HG03521 (cell line): Measurements from ENCODE around the gene MAP3K19.
"Not testable (repeated sequence)": the region's sequence is repeated elsewhere in the genome, so short reads cannot be mapped to it uniquely, and the experiment has no call there.

ENCODE experiments used
- ATAC-seq: cut with Tn5 transposase; IDR thresholded peaks from one replicate; pipeline ENCODE4 v1.9.1; 2021; ENCODE audit warnings: mild to moderate bottlenecking, moderate library complexity; ENCODE audit not compliant: unreplicated experiment

MAP3K19 gene

DNA sequence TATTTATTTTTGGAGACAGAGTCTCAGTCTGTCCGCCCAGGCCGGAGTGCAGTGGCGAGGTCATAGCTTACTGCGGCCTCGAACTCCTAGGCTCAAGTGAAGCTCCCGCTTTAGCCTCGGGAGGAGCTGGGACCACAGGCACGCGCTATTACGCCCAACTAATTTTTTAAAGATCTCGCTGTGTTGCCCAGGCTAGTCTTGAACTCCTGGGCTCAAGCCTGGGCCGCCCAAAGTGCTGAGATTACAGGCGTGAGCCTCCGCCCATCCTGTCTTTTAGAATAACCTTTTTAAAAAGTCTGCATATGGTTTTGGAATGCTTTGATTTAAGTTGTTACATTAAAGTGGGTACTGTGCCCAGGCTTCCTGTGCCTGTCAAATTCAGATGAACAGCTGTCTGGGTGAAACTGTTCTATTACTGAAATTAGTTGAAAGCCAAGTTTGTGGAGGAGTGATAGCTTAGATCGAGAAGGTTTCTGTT is 5.8 kb upstream of the MAP3K19 start:
- peak; percentile 13 for ATAC-seq

DNA sequence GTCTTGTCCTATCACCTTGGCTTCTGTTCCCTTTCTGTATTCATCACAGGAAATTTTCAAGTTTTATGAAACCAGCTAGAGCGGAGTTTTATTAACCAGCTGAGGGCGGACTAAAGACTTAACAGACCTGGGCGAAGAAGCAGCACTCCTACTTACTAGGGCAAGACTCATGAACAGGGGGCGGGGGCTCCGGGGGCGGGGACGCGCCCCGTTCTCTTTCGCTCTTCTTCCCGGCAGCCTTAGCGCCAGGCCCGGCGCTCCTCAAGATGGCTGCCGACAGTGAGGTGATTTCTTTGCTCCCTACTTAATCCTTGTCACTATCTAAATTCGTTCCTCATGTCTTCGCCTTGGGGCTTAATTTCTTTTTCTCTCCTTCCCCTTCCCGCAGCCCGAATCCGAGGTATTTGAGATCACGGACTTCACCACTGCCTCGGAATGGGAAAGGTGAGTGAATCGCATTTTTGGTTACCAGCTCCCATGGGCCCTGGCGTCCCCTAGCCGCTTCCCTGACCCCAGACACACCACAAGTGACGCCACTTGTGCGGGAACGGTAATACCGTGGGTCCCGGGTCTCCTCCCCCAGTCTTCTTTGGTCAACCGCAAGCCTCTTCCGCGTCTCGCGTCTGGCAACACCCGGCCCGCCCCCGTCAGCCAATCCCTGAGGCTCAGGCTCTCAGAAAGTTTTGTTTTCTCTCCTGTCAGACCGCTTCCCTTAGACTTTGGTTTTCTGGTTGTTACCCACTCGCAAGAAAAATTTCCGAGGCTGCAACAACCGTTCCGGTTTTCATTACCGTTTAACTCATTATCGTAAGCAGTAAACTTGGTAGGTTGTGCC is 5.0 kb upstream of the MAP3K19 start, which contains the start of gene RAB3GAP1:
Gene RAB3GAP1, plus strand, starts transcription at position 251 of the 835 bp plus-strand sequence. Its CDS starts 16 bp downstream, at position 267.
- peak; percentile 81 for ATAC-seq

- no peak for ATAC-seq
Measured at GRCh38 chr2:135050684-135051083, 3.4 kb upstream of the MAP3K19 start.

DNA sequence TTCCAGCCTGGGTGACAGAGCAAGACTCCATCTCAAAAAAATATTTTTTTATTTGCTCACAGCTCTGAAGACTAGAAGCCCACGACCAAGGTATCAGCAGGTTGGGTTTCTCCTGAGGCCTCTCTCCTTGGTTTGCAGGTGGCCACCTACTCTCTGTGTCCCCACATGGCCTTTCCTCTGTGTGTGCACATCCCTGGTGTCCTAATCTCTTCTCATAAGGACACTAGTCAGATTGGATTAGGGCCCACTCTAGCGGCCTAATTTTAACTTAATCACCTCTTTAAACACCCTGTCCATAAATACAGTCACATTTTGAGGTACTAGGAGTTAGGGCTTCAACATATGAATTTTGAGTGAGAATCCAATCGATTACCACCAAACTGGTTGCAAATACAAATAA is 2.9 kb upstream of the MAP3K19 start:
- no peak for ATAC-seq

DNA sequence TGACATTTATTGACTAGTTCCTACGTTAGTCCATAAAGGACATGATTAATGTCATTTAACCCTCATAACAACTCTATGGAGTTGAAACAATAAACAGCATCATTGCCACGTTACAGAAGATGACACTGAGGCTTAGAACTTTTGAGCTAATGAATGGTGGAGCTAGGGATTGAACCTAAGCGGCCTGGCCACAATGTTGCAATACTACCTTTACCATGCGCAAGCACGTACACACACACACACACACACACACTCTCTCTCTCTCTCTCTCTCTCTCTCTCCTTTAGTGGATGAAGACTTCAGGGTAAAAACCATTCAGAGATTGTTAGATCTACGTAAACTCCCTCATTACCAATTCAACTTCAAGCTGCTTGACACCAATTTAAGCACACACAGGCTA is 875 bp upstream of the MAP3K19 start:
- ATAC-seq = no peak

GRCh38 chr2:135043345-135043744 is 3.9 kb downstream of the MAP3K19 start:
- no peak for ATAC-seq

DNA sequence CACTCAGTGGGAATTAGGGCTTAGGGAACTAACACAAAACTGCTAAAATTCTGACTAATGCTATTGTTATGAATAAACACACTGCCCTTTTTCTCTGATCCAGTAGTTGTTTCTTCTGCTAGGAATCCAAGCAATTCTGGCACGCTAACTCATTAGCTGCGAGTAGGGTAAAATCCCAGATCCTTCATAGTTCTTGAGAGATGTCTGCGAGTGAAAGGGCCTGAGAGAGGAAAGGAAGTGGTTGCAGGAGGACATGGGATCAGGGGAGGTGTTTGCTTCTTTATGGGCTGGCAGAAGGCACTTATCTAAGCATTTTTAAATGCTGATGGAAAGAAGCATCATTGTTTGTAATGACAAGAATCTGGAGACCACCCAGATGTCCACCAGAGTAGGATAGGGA is 9.4 kb downstream of the MAP3K19 start:
- ATAC-seq = no peak

GRCh38 chr2:135033216-135033615 is 14.0 kb downstream of the MAP3K19 start:
- not testable (repeated sequence) for ATAC-seq

GRCh38 chr2:135030826-135031225 is 16.4 kb downstream of the MAP3K19 start:
- ATAC-seq = no peak

DNA sequence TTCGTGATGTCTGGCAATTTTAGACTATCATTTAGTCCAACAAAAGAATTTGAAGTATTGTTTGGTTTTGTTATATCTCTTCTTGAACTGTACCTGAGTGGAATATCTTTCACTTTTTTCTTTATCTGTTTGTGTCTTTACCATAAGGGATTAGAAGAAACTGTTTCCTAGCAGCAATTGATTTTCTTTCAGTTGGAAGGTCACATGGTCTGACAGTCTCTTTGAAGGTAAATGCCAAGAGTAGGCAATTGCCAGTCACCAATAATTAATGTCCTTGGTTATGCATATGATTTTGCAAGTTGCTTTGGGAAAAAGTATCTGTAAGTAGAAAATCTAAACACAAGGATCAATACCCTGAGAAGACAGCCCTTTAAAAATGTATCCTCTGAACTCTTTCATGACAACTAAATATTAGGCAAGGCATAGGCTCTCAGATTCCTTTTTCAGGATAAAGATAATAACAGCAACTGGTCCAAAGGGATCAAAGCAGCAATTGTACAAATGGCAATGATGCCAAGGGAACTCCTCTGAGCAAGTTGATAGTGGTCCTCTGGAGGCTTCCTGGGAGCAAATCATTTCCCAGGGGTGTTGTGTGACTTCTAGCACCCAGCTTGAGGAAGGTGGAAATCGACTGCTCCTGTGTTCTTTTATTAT is 17.6 kb downstream of the MAP3K19 start:
- no peak for ATAC-seq

GRCh38 chr2:135023886-135024485 is 23.3 kb downstream of the MAP3K19 start:
- no peak for ATAC-seq

DNA sequence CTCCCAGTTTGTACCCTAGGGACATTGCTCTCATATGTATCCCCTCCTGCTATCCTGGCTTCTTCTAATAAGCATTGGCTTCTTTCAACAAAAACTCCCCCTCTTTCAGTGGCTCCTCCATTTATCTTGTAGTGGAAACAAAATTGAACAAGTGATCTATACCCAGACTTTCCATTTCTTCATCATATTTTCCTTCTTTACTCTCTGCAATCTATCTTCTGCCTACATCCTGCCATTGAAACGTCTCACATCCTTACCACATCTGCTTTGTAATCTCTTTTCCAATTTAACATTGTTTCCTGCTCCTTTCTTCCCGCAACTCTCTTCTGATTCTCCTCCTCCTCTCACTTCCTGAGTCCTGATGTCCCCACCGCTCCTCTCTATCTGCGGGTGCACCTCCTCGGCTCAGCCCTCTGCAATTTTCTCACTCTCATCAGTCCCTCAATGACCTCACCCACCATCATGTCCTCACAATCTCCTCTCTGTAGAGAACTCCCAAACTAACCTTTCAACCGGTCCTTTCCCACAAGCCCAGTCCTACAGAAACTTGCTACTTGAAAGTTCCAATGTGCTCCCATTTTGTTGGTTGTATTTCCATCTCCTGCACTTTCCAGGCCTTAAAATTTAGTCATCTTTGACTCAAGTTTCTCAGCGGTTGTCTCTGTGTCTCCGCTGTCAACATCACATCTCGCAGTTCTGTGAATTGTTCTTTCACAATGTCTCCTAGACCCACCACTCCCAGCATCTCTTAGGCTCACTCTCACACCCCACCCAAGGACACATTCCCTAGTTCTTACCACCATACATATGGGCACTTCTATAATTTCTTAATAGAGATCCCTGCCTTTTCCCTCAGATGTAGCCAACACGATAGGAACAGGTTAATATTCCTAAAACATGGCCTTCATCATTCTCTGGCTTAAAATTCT is 24.0 kb downstream of the MAP3K19 start:
- ATAC-seq = no peak

- ATAC-seq = no peak
Measured at GRCh38 chr2:135021618-135022017, 25.6 kb downstream of the MAP3K19 start.

- ATAC-seq = no peak
Measured at GRCh38 chr2:135011633-135012032, 35.6 kb downstream of the MAP3K19 start.

DNA sequence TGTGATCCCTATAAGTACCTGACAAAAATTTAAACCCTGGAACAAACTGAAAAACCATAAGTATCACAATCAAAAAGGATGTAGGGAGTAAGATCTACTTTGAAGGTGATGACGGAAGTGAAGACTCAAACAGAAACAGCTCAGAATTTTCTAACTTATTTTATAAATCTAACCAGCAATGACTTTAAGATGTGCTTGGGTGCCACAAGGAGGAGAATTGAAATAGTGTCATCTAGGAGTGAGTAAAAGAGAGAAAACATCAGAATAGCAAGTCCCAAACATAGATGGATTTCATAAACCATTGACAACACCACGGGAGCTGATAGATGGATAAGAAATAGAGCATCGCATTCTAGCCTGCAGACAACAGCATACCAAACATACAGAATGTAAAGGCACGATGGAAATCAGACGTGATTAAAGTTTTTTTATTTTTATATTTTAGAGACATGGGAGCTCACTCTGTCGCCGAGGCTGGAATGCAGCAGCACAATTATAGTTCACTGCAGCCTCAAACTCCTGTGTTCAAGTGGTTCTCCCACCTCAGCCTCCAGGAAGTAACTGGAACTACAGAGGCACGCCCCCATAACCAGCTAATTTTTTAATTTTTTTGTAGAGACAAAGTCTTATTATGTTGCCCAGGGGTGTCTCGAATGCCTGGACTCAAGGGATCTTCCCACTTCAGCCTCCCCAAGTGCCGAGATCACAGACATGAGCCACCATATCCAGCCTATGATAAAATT is 36.9 kb downstream of the MAP3K19 start:
- ATAC-seq = no peak

- ATAC-seq = no peak
Measured at GRCh38 chr2:135009339-135009738, 37.9 kb downstream of the MAP3K19 start.

- ATAC-seq = no peak
Measured at GRCh38 chr2:135005753-135006152, 41.5 kb downstream of the MAP3K19 start.

- no peak for ATAC-seq
Measured at GRCh38 chr2:135004005-135004746, 43.1 kb downstream of the MAP3K19 start.

DNA sequence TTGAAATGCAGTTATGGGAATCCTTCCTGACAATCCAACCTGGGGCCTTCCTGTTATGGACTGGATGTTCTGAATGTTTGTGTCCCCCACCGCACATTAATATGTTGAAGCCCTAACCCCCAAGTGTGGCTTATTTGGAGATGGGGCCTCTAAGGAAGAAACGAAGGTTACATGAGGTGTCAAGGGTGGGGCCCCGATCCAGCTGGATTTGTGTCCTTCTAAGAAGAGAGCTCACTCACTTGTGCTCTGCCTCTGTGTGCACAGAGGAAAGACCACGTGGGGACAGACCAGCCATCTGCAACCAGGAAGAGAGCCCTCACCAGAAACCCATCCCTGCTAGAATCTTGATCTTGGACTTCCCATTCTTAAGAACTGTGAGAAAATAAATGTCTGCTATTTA is 44.4 kb downstream of the MAP3K19 start:
- ATAC-seq = no peak
